ENCODE data around the gene TRIP13. TPM values are rescaled to one million over a fixed set of nuclear protein-coding genes. Genes with fewer than 3 reads are reported as not detected.

The TRIP13 gene
- total and polyA plus RNA-seq, 2 experiments from 2014 or later: 9.2 to 9.4 TPM

DNA sequence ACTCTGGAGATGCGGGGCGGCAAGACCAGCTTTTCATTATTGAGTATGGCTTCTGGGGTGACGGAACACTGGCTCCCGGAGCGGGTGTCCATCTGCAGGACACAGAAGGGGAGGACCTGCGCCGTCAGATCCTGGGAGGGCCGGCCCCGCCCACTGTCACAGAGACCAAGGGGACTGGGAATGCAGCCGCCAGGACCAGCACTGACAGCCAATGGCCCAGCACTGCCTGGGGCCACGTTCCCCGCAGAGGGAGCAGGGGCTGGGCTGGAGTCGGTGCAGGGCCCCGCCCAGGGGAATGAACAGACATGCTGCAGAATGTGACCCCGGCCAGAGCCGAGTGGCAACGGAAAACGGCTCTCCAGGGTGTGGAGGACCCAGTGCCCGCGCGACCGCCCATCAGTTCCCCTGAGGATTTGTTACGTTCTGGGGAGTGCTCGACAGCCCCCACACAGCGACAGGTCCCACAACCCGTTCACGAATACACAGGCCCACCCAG lies 42.1 kb upstream of the TRIP13 start, which contains the start of gene ZDHHC11:
ZDHHC11 (minus strand) TSS at position 476 of the 496 bp plus-strand sequence; CDS start at position 92, 384 bp downstream.
- H3K4me2 ChIP-seq: no peak within 1 kb of the TSS
- WGBS (ENCODE audit: low lambda C conversion rate, missing lambda C conversion rate): 75% methylated on average over 27 of the region's 27 CpGs
- TF ChIP-seq, protein P1, sequence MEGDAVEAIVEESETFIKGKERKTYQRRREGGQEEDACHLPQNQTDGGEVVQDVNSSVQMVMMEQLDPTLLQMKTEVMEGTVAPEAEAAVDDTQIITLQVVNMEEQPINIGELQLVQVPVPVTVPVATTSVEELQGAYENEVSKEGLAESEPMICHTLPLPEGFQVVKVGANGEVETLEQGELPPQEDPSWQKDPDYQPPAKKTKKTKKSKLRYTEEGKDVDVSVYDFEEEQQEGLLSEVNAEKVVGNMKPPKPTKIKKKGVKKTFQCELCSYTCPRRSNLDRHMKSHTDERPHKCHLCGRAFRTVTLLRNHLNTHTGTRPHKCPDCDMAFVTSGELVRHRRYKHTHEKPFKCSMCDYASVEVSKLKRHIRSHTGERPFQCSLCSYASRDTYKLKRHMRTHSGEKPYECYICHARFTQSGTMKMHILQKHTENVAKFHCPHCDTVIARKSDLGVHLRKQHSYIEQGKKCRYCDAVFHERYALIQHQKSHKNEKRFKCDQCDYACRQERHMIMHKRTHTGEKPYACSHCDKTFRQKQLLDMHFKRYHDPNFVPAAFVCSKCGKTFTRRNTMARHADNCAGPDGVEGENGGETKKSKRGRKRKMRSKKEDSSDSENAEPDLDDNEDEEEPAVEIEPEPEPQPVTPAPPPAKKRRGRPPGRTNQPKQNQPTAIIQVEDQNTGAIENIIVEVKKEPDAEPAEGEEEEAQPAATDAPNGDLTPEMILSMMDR (IDR thresholded peaks at IDR 0.05; ENCODE audit: poor library complexity): no peak

DNA sequence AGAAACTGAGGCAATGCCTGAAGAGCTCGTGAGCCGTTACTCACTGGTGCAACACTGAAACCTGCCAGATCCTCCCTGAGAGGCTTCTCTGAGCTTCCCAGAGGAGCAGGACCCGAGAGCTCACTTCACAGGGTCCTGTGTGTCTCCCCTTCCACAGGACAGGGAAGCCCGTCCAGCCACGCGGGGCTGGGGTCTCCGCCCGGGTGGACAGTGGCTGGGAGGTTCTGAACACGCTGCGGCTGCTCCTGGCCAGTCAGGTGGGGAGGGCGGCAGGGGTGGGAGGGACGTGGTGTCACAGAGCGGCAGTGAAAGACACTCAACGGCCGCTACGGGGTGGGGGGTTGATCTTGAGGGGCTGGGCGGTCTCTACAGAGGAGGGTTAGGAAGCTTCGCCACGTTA lies 41.6 kb upstream of the TRIP13 start:
- no peak overlapping the region for H3K4me3 ChIP-seq
- no peaks in the 10 kb centered on the region for H3K9me2 ChIP-seq (replicated peaks; ENCODE audit: insufficient read depth)
- no peak overlapping the region for H3K27ac ChIP-seq
- TF ChIP-seq, protein P1 (IDR thresholded peaks at IDR 0.05; ENCODE audit: poor library complexity): no peak
- TF ChIP-seq EZH2 (IDR thresholded peaks at IDR 0.05; ENCODE audit: borderline replicate concordance) (no peak), EZH2phosphoT487 (IDR thresholded peaks at IDR 0.05; ENCODE audit: low read depth, severe bottlenecking, unreplicated experiment) (no peak)
- H2AFZ ChIP-seq: no peak overlapping the region
- H3K27me3 ChIP-seq: no peaks in the 10 kb centered on the region
- DNase-seq (ENCODE audit: low spot score): no peak
- H3K79me2 ChIP-seq: no peaks in the 10 kb centered on the region
- H3K4me1 ChIP-seq (ENCODE audit: insufficient read depth): no peaks in the 10 kb centered on the region
- no peak overlapping the region for H3K4me2 ChIP-seq
- H4K20me1 ChIP-seq (ENCODE audit: insufficient read depth, poor library complexity, severe bottlenecking): no peaks in the 10 kb centered on the region
- H3K36me3 ChIP-seq (replicated peaks; ENCODE audit: insufficient read depth, low read depth): no peaks in the 10 kb centered on the region
- WGBS (ENCODE audit: low lambda C conversion rate, missing lambda C conversion rate): 79% methylated on average over 18 of the region's 19 CpGs
- no peaks in the 10 kb centered on the region for H3K9me3 ChIP-seq (ENCODE audit: low read depth)

More for the DNA sequence above, 42.1 kb upstream of the TRIP13 start, which contains the start of gene ZDHHC11:
- no peaks in the 10 kb centered on the region for H3K9me2 ChIP-seq (replicated peaks; ENCODE audit: insufficient read depth)
- no peaks in the 10 kb centered on the region for H3K36me3 ChIP-seq (replicated peaks; ENCODE audit: insufficient read depth, low read depth)
- peak; percentile 28 for DNase-seq (ENCODE audit: low spot score)
- no peaks in the 10 kb centered on the region for H3K27me3 ChIP-seq
- no peak within 1 kb of the TSS for H2AFZ ChIP-seq
- no peaks in the 10 kb centered on the region for H3K9me3 ChIP-seq (ENCODE audit: low read depth)
- no peak within 1 kb of the TSS for H3K27ac ChIP-seq
- H3K79me2 ChIP-seq: no peaks in the 10 kb centered on the region
- no peaks in the 10 kb centered on the region for H4K20me1 ChIP-seq (ENCODE audit: insufficient read depth, poor library complexity, severe bottlenecking)
- no peak within 1 kb of the TSS for H3K4me3 ChIP-seq
- no peaks in the 10 kb centered on the region for H3K4me1 ChIP-seq (ENCODE audit: insufficient read depth)

DNA sequence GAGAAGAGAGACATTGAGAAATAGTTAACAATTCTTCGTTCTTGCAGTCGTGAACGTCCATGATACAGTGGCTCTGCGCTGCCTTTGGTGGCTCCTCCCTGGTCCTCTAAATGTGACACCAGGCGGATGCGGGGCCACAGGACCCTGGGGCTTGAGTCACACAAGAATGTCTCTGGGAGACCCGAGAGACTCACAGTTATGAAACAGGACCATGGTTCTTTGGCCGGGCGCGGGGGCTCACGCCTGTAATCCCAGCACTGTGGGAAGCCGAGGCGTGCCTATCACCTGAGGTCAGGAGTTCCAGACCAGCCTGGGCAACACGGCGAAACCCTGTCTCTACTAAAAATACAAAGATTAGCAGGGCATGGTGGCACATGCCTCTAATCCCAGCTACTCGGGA lies 41.1 kb upstream of the TRIP13 start:
- Histone ChIP-seq H3K4me2 (no peak overlapping the region), H4K20me1 (ENCODE audit: insufficient read depth, poor library complexity, severe bottlenecking) (no peaks in the 10 kb centered on the region), H2AFZ (no peak overlapping the region), H3K9me3 (ENCODE audit: low read depth) (no peaks in the 10 kb centered on the region), H3K27me3 (no peaks in the 10 kb centered on the region), H3K4me1 (ENCODE audit: insufficient read depth) (no peaks in the 10 kb centered on the region), H3K79me2 (no peaks in the 10 kb centered on the region), H3K4me3 (no peak overlapping the region), H3K36me3 (replicated peaks; ENCODE audit: insufficient read depth, low read depth) (no peaks in the 10 kb centered on the region), H3K9me2 (replicated peaks; ENCODE audit: insufficient read depth) (no peaks in the 10 kb centered on the region), H3K27ac (no peak overlapping the region)
- 90% methylated on average over 16 of the region's 16 CpGs for WGBS (ENCODE audit: low lambda C conversion rate, missing lambda C conversion rate)
- DNase-seq (ENCODE audit: low spot score): no peak
- TF ChIP-seq, protein P1 (IDR thresholded peaks at IDR 0.05; ENCODE audit: poor library complexity): no peak
- no peak for TF ChIP-seq EZH2phosphoT487 (IDR thresholded peaks at IDR 0.05; ENCODE audit: low read depth, severe bottlenecking, unreplicated experiment)
- no peak for TF ChIP-seq EZH2 (IDR thresholded peaks at IDR 0.05; ENCODE audit: borderline replicate concordance)

- H4K20me1 ChIP-seq (ENCODE audit: insufficient read depth, poor library complexity, severe bottlenecking): no peaks in the 10 kb centered on the region
- H3K4me3 ChIP-seq: no peak overlapping the region
- no peaks in the 10 kb centered on the region for H3K36me3 ChIP-seq (replicated peaks; ENCODE audit: insufficient read depth, low read depth)
- H3K9me3 ChIP-seq (ENCODE audit: low read depth): no peaks in the 10 kb centered on the region
- no peak overlapping the region for H3K27ac ChIP-seq
- no peak overlapping the region for H2AFZ ChIP-seq
- no peaks in the 10 kb centered on the region for H3K4me1 ChIP-seq (ENCODE audit: insufficient read depth)
- 79% methylated on average over 5 of the region's 5 CpGs for WGBS (ENCODE audit: low lambda C conversion rate, missing lambda C conversion rate)
- no peaks in the 10 kb centered on the region for H3K9me2 ChIP-seq (replicated peaks; ENCODE audit: insufficient read depth)
- no peaks in the 10 kb centered on the region for H3K27me3 ChIP-seq
- no peak overlapping the region for H3K4me2 ChIP-seq
- H3K79me2 ChIP-seq: no peaks in the 10 kb centered on the region
- TF ChIP-seq EZH2 (IDR thresholded peaks at IDR 0.05; ENCODE audit: borderline replicate concordance) (no peak), EZH2phosphoT487 (IDR thresholded peaks at IDR 0.05; ENCODE audit: low read depth, severe bottlenecking, unreplicated experiment) (no peak)
- TF ChIP-seq, protein P1 (IDR thresholded peaks at IDR 0.05; ENCODE audit: poor library complexity): no peak
- DNase-seq (ENCODE audit: low spot score): no peak
Measured at GRCh38 chr5:852018-852417, 40.7 kb upstream of the TRIP13 start.
